ENCODE data around the gene PHLDA1.
A peak's percentile ranks its signal among the peaks of the same experiment; 100 is the strongest.

The PHLDA1 gene

DNA sequence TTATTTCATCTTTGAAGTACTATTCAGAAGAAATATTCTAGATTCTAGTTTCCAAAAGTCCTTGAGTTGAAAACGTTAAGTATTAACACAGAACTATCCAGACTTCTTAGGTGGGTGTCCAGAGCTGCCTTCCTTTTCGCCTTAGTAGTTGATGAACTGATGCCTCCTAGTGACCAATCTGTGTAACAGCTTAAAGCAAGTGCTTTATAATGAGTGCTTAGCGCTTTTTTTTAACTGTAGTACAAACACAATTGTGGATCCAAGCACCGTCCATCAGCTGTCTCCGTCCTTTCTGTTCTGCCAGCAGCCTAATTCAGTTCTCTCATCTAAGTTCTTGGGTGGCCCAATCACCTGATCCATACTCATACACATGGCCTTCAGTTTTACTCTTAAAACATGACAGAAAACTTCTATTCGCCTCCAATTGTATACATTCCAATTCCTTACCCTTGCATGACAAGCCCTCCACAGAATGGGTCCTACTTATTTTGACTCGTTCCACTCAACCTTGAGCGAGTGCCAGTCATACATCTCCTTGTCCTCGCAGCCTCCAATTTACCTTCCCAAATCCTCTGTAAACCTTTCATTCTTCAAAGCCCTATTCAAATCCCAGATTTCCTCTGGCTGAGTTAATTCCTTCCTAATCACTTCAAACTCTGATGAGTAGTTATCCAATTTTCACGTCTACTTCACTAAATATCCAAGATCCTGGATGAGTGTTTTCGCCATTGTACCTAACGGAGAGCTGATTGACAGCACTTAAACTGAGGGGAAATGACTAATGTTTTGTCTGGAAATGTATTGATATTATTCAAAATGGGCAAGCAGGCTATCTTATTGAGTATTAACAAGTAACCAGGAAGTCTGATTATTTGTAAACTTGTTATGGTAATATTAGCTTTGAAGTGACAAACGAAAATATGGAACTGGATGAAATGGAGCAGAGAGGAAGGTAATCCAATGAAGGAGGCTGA lies 5.8 kb upstream of the PHLDA1 start:
- DNase-seq = peak; percentile 72 to 82

DNA sequence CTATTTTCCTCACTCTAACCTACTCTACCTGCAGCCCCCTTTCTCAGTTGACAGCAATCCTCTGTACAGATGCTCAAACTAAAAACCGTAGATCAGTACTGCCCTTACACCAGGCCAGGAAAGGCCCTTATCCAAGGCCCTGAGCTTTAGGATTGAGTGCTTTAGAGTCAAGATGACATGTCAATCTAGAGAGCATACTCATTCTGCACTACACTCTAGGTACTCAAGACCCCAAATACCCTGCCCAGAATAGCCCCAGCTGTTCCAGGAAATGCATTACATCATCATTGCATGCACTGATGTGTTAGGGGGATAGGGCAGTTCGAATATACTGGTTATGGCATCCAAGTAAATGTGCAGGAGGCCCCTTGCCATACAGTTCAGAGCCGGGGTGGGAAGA lies 3.5 kb upstream of the PHLDA1 start:
- no peak for DNase-seq

DNA sequence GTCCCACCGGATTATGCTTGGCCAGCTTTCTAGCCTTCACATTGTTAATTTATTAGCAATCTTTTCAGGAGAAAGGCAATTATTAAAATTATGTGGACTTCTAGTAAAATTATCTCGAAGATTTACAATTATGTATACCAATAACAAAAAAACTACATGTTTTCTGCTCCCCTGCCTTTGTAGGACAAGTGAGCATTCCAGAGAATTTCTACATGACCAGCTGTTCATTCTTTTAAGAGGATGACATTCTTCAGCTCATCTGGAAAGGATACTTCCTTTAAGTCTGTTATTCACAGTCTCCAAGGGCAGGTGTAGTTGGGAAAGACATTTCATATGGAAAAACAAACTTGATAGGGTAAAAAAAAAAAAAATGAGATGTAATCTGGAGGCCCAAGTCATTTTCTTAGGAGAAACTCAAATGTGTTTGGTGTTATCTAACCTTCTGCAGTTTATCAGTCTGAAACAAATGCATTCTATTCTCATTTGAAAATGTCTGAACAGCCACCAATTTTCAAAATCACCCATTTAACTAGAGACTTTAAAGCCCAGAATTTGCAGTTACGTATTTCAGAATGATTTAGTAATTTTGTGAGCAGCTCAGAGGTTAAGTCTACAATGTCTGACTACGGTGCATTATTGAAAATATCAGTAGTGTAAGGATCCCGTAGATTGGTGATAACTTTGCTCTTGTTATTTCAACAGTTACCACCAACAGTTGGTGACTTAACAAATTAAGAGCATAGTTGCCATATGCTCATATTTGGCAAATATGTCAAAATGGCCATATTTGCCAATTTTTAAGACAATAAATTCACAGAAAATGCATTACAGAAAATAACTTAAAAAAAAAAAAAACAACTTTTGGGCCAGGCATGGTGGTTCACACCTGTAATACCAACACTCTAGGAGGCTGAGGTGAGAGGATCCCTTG lies 1.8 kb upstream of the PHLDA1 start:
- DNase-seq = no peak

DNA sequence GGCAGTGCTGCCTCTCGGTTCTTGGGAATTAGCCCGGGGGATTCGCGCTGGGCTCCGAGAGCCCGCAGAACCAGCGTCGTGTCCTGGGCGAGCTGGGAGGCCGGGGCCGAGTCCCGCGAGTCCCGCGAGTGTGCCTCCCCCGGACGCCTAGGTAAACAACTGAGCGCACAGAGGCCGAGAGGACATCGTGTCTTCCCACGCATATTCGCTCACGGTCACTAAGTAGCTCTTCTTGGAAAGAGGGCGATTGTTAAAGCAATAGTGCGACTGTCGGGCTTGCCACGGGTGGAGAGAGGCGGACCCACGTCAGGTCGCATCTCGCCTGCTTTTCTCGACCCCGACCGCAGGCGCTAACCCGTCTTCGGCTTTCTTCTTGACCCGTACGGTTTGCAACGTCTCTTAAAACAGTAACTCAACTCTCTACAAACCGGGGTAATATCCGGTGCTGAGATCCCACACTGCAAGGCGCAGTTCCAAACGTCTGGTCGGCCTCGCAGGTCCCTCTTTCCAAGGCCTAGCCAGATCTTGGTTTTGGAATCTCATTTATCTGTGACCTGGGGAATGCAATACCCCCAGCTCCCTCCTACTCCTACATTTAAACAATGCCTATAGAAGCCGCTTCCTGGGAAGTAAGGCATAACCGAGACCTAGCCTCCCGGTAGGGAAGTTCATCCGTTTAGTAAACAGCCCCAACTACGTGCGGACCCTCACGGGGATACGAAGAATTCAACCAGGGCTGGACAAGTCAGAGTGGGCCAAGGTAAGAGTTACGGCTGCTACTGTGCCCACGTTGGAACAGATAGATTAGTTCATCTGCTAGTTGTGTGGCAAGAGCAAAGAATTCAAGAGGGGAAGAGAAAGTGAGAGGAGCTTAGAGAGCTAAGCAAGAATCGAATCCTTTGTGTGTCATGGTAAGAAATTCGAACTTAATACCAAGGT lies 736 bp upstream of the PHLDA1 start:
- peak; percentile 68 to 87 for DNase-seq

DNA sequence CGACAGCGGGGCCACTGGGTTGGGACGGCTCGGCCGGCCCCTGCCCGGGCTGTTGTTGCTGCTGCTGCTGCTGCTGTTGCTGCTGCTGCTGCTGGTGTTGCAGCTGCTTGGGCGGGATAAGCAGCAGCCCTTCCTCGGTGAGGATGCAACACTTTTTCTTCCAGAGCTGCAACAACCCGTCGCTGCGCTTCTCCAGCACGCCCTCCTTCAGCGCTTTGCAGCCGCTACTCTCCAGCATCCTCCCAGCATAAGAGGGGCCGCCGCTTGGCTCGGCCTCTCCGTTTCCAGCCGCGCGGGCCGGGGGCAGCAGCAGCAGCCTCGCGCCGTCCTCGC lies 529 bp downstream of the PHLDA1 start:
- DNase-seq = no peak

DNA sequence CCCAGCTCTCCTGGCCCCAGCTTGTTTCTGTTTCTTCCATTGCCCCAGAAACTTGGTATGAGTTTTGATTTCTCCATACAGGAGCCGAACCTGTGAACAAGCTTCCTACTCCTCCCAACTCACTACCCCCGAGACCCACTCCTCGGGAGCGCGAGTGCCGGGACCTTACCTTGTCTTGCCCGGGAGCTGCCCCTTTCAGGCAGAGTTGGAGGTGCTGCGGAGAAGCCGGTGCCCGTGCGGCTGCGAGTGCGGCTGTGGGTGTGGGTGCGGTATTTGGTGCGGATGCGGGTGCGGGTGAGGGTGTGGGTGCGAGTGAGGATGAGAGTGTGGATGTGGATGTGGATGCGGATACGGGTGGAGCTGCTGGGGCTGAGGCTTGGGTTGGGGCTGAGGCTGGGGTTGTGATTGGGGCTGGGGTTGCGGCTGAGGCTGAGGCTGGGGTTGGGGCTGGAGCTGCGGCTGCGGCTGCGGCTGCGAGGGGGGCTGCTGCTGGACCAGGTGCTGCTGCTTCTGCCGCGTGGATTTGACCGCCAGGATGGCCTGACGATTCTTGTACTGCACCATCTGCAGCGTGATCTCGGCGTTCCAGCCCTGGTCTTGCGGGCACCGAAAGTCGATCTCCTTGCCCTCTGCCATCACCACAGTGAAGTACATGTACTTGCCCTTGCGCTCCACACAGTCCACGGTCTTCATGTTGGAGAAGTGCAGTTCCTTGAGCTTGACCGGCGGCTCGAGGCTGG lies 1.1 kb downstream of the PHLDA1 start:
- DNase-seq = peak; percentile 39 to 62

DNA sequence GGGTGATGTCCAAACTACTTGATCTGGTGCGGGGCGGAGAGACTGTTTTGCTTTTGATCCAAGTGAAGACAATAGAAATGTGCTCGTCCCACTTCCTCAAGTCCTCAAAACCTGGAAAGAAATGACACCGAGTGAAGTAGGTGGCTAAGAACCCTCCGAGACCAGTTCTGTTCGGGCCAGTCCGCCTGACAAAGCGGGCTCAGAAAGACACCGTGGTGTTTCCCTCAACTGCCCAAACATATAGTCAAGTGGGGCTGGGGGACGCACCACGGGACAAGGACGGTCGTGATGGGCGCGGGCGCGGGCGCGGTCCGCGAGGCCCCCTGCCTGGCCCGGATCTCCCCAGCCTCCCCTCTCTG lies 1.6 kb downstream of the PHLDA1 start:
- DNase-seq = peak; percentile 39 to 67

DNA sequence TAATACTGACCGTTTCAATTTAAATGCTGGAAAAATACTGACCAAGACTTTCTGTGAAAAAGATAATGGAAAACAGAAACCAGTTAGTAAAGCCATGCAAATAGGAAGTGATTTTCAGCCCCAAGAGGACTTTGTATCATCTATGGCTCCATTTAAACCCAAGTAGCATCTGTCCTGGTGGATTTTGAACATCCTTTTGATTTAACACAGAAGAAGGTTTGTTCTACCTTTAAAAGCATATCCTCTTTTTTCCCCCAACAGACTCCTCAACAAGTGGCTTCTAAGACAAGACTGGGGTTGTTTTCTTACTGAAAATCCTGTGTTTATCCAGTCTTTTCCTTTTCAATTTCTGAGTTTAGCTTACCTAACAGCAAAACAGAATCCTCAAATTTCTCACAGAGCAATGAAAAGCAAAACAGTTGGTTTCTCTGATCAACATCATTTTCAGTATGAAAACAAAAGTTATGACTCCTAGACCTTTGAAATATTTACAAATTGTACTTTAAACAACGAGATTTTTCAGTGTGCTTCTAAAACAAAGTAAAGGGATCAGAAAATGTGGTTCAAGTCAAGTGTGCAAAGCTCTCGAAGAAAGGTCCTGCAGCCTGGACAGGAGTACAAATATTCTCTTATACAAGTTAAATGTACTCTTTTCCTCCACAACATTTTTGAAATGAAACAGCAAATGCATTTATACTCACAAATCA lies 2.9 kb downstream of the PHLDA1 start:
- no peak for DNase-seq

DNA sequence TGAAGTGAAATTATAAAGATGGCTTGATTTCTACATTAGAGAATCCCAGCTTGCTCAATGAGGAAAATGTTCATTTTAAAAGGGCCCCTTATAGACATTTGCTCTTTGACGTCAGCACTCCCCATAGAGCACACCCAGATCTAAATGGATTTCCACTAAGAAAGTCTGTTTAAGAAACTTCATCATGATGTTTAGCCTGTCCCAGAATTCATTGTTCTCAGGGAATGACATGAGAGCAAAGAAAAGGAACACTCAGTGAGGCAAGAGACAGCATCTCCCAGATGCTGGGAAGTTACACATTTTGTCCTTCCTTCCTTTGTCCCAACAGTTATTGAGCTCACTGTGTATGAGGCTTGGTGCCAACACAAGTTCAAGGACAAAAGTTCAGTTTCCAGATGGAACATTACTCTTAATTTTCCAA lies 4.9 kb downstream of the PHLDA1 start:
- no peak for DNase-seq

DNA sequence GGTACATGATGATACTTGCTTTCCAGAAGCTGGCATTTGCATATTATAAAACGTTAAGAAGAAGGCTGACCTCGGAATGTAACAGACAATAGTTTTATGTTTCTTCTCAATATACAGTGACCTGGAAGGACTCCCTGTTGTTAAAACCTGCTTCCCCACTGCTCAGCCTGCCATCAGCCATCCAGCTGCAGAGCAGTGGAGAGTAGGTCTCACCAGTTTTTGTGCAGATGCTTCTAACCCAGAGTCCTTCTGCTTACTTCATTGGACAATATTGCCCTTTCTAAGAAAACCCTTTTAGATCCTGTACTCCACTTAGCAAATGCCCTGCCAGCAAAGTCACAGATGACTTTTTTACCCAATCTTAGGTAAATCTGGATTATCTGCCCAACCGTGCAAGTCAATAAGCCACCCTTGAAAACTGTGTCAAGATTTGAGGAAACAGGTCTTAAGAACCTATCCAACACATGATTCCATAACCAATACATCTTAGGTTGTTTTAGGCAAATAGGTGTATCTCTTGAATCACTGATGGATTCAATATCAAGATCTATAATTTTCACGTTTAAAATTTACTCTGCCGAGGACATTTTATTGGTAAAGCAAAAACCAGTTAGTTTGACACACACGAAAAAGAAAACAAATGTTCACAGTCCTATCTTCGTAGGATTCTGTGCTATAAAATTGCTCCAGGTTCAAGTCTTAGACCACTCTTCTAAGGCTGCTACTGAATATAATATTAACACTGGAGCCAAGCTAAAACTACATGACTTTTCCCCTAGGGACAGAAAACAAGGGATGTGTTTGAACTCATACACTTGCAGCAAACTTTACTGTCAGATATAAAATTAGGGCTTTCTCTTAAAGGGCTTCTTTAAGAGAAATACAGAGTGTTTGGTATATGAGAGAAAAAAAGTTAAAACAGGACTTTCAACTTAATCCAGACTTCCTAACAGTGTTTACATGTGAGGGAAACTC lies 5.7 kb downstream of the PHLDA1 start:
- DNase-seq = peak in 1 of 2 donors; percentile 35

DNA sequence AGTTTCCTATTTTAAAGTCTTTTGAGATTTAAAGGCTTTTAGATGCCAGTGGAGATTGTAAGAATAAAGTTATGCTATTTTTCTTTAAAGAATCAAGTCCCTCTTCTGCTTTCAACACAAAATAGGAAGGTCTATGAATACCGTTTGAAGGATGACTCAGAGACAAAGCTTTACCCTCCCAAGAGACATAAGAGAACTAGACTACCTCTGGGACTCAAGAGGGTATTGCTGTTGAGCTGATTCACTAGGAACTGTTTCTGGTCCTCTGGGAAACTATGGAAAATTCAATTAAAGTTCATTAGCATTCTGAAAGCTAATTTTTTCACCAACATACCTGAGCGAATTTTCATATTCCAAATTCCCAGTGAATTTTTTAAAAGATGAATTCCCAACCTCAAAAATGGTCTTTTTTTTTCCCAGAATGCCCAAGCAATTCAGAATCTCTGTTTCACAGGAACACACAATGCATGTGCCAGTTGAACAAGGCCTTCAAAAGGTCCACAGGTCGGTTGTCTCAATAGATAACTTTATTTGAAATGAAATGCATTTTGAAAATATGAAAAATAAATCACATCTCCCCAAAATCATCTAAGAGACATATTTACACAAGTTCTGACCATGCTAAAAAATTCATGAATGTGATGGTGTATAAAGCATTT lies 6.5 kb downstream of the PHLDA1 start:
- peak; percentile 63 to 68 for DNase-seq

DNA sequence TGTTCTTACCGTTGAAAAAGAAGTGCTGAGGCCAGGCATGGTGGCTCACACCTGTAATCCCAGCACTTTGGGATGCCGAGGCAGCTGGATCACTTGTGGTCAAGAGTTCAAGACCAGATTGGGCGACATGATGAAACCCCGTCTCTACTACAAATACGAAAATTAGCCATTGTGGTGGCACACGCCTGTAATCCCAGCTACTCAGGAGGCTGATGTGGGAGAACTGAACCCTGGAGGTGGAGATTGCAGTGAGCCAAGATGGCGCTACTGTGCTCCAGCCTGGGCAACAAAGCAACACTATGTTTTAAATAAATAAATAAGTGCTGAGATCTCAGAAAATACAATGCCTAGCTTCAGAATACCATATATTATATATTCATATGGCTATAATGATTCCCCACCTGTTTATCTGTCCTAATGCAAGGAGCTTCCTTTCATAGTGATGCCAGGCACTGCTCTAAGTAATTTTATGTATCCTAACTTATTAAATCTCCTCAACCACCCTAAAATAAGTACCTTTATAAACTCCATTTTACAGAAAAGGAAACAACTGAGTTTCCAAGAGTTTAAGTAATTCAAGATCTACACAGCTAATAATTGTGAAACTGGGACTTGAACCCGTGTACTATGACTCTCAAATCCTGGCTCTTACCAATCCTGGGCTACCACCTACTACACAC lies 7.3 kb downstream of the PHLDA1 start:
- DNase-seq = no peak

DNA sequence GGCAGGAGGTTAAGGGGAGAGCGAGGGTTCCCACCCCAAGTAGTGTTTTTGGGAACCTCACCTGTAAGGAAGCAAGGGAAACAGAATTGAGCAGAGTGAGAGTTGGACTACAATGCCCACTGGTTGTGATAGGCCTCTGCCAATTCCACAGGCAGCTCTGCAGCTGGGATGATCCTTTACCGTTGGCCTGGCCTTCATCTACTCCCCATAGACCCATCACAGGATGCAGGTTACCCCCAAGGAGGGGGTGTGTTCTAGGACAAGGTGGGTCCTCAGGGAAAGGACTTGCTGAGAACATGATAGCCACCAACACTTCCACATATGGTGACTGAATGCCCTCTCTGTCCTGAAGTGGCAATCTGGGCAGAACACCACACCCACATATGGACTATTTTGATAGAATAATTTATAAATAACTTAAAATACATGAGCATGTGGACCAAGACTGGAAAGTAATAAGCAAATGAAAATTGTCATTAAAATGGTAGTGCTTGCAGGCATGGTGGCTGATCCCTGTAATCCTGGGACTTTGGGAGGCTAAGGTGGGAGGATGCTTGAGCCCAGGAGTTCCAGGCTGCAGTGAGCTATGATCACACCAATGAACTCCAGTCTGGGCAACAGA lies 8.4 kb downstream of the PHLDA1 start:
- no peak for DNase-seq

DNA sequence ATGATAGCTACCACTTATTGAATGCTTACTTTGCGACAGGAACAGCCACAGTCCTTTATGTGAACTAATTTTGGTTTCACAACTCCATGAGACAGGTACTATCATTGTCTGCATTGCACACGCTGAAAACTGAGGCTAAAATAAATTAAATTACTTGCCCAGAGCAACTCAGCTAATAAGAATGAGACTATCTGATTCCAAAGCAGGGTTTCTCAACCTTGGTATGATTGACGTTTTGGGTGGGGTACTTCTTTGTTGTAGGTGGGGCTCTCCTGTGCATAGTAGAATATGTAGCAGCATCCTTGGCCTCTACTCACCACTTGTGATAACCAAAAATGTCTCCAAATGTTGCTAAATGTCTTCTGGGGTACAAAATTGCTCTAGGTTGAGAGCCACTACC lies 9.1 kb downstream of the PHLDA1 start:
- DNase-seq = no peak

DNA sequence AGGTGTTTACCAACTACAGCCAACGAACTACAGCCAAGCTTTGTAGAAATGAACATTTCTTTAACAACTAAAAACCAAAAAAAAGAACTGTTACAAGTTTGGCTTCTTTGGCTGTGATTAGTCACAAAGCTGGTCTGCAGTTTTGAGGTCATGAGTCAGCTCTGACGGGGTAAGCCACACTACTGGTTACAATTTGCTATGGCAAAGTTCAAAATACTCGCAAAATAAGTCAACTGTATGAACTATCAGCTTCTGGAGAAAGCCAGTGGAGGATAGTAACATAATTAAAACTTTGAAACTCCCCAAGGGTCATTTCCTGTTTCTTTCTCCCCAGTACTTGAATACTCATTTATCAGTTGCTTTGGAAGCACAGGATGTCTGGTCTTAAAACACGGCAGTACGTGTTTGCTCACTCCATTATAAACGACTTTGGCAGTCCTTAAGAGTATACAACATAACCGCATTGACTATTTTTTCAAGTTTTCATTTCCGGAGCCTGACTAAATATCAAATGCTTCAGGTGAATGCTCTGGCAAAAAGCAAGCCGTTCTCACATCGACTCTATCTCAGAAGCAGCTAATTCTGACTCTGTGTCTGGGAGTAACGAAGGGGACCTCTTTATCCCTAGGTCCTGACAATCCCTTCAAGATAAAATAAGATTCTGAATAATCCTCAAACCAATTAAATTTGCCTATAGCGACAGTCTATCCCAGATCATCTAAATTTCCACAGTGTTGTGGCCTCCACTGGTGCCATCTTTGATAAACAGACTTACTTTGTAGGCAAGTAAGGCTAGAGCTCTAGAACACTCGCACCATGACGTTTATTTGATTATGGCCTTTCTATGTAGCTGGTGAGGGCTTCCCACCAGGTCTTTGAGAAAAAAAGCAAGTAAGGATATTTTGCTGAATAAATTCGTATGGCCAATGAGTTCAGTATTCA lies 10.6 kb downstream of the PHLDA1 start:
- peak; percentile 73 to 84 for DNase-seq

DNA sequence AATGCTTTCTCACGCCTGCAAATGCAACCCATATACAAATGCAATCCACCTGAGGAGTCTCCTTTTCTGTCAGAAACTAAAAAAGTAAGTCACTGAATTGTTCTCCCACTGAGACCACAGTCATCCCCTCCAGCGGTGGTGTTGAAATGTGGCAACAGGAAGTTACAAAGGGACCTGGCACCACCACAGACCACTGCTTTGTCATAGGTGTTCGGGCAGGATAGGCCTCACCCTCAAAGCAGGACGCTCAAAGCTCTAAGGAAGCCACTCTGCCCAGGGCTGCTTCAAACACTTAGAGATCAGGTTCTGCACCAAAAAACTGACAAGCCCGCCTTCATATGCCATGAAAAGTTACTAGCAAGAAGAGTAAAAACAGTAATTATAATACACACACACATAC lies 11.3 kb downstream of the PHLDA1 start:
- peak; percentile 49 to 78 for DNase-seq

DNA sequence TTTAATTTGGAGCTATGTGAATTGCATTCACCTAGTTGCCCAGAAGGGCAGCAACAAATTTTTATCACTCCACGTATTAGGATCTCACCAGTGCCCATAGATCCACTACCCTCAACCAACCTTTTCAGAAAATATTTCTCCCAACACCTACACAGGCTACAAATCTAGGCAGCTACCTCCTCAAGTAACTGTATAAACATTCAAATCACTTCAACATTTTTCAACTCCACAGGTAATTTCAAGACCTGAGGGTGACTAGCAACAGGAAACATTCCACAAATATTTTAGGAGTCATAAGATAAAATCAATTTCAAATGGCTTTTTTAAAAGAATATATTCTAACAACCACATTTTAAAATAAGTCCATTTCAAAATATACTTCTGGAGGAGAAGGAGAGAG lies 12.9 kb downstream of the PHLDA1 start:
- DNase-seq = no peak

All from inflammatory macrophage (primary cell).